Measurements from ENCODE around the gene ZCCHC9.

The ZCCHC9 gene

DNA sequence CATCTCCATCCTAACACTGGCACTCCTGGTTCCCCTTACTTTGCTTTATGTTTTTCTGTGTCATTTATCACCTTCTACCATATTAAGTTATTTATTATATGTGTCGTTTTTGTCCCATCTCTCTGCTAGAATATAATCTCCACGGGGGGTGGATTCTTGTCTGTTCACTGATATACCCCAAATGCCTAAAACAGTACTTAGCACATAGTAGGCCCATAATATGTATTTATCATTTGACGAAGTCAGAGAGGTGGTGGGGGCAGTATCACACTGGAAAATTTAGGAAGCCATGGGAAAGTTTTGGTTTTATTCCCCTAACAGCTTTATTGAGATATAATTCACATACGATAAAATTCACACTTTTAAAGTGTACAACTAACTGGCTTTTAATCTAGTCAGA, 14.4 kb downstream of the ZCCHC9 start:
- Histone ChIP-seq H3K4me2 (ENCODE audit: low read length) (no peak overlapping the region), H4K91ac (ENCODE audit: low read depth, low read length) (no peak overlapping the region), H3K18ac (ENCODE audit: low read length) (no peak overlapping the region), H2AK5ac (ENCODE audit: low read length) (no peak overlapping the region), H2BK120ac (ENCODE audit: insufficient read depth, low read length, poor library complexity) (no peak overlapping the region), H3K4ac (ENCODE audit: low read depth, low read length) (no peak overlapping the region), H3K9ac (ENCODE audit: low read length) (no peak overlapping the region), H4K8ac (ENCODE audit: low read depth, low read length) (no peak overlapping the region), H3K79me1 (ENCODE audit: low read length) (no peaks in the 10 kb centered on the region), H4K12ac (ENCODE audit: low read depth, low read length) (no peak overlapping the region), H3K79me2 (ENCODE audit: control insufficient read depth, insufficient read depth, low read length, poor library complexity) (no peaks in the 10 kb centered on the region), H3K9me3 (ENCODE audit: insufficient read depth, low read depth, low read length) (no peaks in the 10 kb centered on the region), H2BK12ac (ENCODE audit: low read length) (no peak overlapping the region), H3K23ac (ENCODE audit: low read length) (no peak overlapping the region), H3K4me1 (ENCODE audit: control insufficient read depth in 1 of 2, insufficient read depth in 2 of 2, low read length in 2 of 2) (no peaks in the 10 kb centered on the region), H3K27ac (ENCODE audit: low read depth, low read length) (no peak overlapping the region), H3K27me3 (ENCODE audit: insufficient read depth, low read length) (no peaks in the 10 kb centered on the region), H3K14ac (ENCODE audit: low read length) (no peak overlapping the region), H2AFZ (ENCODE audit: insufficient read depth, low read length, poor library complexity) (no peak overlapping the region), H2BK5ac (ENCODE audit: low read depth, low read length, poor library complexity) (no peak overlapping the region), H3K36me3 (ENCODE audit: control insufficient read depth in 1 of 2, insufficient read depth in 2 of 2, low read length in 2 of 2) (peaks cover 2 to 5% of the 10 kb centered on the region in 2 experiments), H3K4me3 (ENCODE audit: low read depth, low read length) (no peak overlapping the region)
- no peak for DNase-seq
- no CpG with 5 or more reads among the region's 4 CpGs for WGBS (ENCODE audit: extremely low coverage, insufficient coverage, insufficient read length)

DNA sequence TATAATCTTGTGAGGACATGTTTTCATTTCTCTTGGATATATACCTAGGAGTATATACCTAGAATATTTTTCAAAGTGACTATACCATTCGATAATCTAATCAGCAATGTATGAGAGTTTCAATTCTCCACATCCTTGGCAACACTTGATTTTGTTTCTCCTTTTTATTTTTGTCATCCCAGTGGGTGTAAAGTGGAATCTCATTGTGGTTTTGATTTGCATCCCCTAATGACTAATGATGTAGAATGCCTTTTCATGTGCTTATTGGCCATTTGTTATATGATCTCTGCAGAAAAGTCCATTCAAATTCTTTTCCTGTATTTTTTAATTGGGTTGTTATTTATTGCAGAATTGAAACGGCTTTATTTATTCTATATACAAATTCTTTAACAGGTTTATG, 15.2 kb downstream of the ZCCHC9 start:
- Histone ChIP-seq H4K8ac (ENCODE audit: low read depth, low read length) (no peak overlapping the region), H2AK5ac (ENCODE audit: low read length) (no peak overlapping the region), H3K4me1 (ENCODE audit: control insufficient read depth in 1 of 2, insufficient read depth in 2 of 2, low read length in 2 of 2) (no peaks in the 10 kb centered on the region), H2BK120ac (ENCODE audit: insufficient read depth, low read length, poor library complexity) (no peak overlapping the region), H3K4me2 (ENCODE audit: low read length) (no peak overlapping the region), H3K18ac (ENCODE audit: low read length) (no peak overlapping the region), H3K23ac (ENCODE audit: low read length) (no peak overlapping the region), H2BK5ac (ENCODE audit: low read depth, low read length, poor library complexity) (no peak overlapping the region), H4K12ac (ENCODE audit: low read depth, low read length) (no peak overlapping the region), H3K79me1 (ENCODE audit: low read length) (no peaks in the 10 kb centered on the region), H4K91ac (ENCODE audit: low read depth, low read length) (no peak overlapping the region), H3K4ac (ENCODE audit: low read depth, low read length) (no peak overlapping the region), H3K36me3 (ENCODE audit: control insufficient read depth in 1 of 2, insufficient read depth in 2 of 2, low read length in 2 of 2) (peaks cover 2 to 3% of the 10 kb centered on the region in 2 experiments), H3K9me3 (ENCODE audit: insufficient read depth, low read depth, low read length) (no peaks in the 10 kb centered on the region), H3K27ac (ENCODE audit: low read depth, low read length) (no peak overlapping the region), H3K9ac (ENCODE audit: low read length) (no peak overlapping the region), H3K79me2 (ENCODE audit: control insufficient read depth, insufficient read depth, low read length, poor library complexity) (no peaks in the 10 kb centered on the region), H3K14ac (ENCODE audit: low read length) (no peak overlapping the region), H3K27me3 (ENCODE audit: insufficient read depth, low read length) (no peaks in the 10 kb centered on the region), H2AFZ (ENCODE audit: insufficient read depth, low read length, poor library complexity) (no peak overlapping the region), H2BK12ac (ENCODE audit: low read length) (no peak overlapping the region), H3K4me3 (ENCODE audit: low read depth, low read length) (no peak overlapping the region)
- no CpG with 5 or more reads among the region's 2 CpGs for WGBS (ENCODE audit: extremely low coverage, insufficient coverage, insufficient read length)
- DNase-seq = no peak

DNA sequence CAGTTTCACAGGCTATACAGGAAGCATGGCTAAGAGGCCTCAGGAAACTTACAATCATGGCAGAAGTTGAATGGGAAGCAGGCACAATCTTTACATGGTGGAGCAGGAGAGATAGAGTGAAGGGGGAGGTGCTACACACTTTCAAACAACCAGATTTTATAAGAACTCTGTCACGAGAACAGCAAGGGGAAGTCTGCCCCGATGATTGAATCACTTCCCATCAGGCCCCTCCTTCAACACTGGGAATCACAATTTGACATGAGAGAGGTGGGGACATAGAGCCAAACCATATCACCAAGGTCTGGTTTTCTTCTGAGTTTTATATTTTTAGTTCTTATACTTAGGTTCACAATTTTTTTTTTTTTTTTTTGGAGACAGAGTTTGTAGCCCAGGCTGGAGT, 16.1 kb downstream of the ZCCHC9 start:
- Histone ChIP-seq H3K36me3 (ENCODE audit: control insufficient read depth in 1 of 2, insufficient read depth in 2 of 2, low read length in 2 of 2) (peaks cover under 1 to 2% of the 10 kb centered on the region in 2 experiments), H3K4me1 (ENCODE audit: control insufficient read depth in 1 of 2, insufficient read depth in 2 of 2, low read length in 2 of 2) (no peaks in the 10 kb centered on the region), H2AK5ac (ENCODE audit: low read length) (no peak overlapping the region), H3K27ac (ENCODE audit: low read depth, low read length) (no peak overlapping the region), H2BK12ac (ENCODE audit: low read length) (no peak overlapping the region), H3K4me2 (ENCODE audit: low read length) (no peak overlapping the region), H2BK120ac (ENCODE audit: insufficient read depth, low read length, poor library complexity) (no peak overlapping the region), H2BK5ac (ENCODE audit: low read depth, low read length, poor library complexity) (no peak overlapping the region), H3K9me3 (ENCODE audit: insufficient read depth, low read depth, low read length) (no peaks in the 10 kb centered on the region), H4K12ac (ENCODE audit: low read depth, low read length) (no peak overlapping the region), H3K4ac (ENCODE audit: low read depth, low read length) (no peak overlapping the region), H4K91ac (ENCODE audit: low read depth, low read length) (no peak overlapping the region), H3K18ac (ENCODE audit: low read length) (no peak overlapping the region), H3K27me3 (ENCODE audit: insufficient read depth, low read length) (no peaks in the 10 kb centered on the region), H3K4me3 (ENCODE audit: low read depth, low read length) (no peak overlapping the region), H3K23ac (ENCODE audit: low read length) (no peak overlapping the region), H3K9ac (ENCODE audit: low read length) (no peak overlapping the region), H3K79me2 (ENCODE audit: control insufficient read depth, insufficient read depth, low read length, poor library complexity) (no peaks in the 10 kb centered on the region), H3K14ac (ENCODE audit: low read length) (no peak overlapping the region), H3K79me1 (ENCODE audit: low read length) (no peaks in the 10 kb centered on the region), H2AFZ (ENCODE audit: insufficient read depth, low read length, poor library complexity) (no peak overlapping the region), H4K8ac (ENCODE audit: low read depth, low read length) (no peak overlapping the region)
- no CpG with 5 or more reads among the region's 2 CpGs for WGBS (ENCODE audit: extremely low coverage, insufficient coverage, insufficient read length)
- no peak for DNase-seq

DNA sequence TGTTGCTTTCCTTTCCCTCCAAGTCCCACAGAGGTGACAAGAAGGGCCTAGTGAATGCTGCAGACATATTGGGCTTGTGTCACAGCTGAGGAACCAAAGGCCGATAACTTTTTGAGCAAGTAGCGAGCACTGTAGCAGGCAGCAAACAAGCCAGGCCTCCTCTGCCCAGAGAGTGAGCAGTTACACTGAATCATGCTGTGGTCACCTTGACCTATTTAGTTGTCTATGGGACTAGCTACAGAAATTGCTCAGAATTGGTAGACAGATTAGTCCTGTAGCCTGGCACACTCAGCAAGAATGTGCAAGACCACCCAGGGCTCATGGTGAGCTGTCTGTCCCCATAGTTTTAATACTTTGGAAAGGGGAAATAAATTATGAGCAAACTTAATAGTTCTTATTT, 25.2 kb downstream of the ZCCHC9 start:
- H3K9ac ChIP-seq (ENCODE audit: low read length) = no peak overlapping the region
- H3K36me3 ChIP-seq (ENCODE audit: control insufficient read depth in 1 of 2, insufficient read depth in 2 of 2, low read length in 2 of 2) = no peaks in the 10 kb centered on the region
- H3K27me3 ChIP-seq (ENCODE audit: insufficient read depth, low read length) = no peaks in the 10 kb centered on the region
- H3K9me3 ChIP-seq (ENCODE audit: insufficient read depth, low read depth, low read length) = no peaks in the 10 kb centered on the region
- no peak overlapping the region for H3K4ac ChIP-seq (ENCODE audit: low read depth, low read length)
- no peaks in the 10 kb centered on the region for H3K4me1 ChIP-seq (ENCODE audit: control insufficient read depth in 1 of 2, insufficient read depth in 2 of 2, low read length in 2 of 2)
- no peak overlapping the region for H2BK120ac ChIP-seq (ENCODE audit: insufficient read depth, low read length, poor library complexity)
- no peaks in the 10 kb centered on the region for H3K79me1 ChIP-seq (ENCODE audit: low read length)
- no peak overlapping the region for H2AFZ ChIP-seq (ENCODE audit: insufficient read depth, low read length, poor library complexity)
- H2AK5ac ChIP-seq (ENCODE audit: low read length) = no peak overlapping the region
- no peak overlapping the region for H4K12ac ChIP-seq (ENCODE audit: low read depth, low read length)
- H3K14ac ChIP-seq (ENCODE audit: low read length) = no peak overlapping the region
- DNase-seq = no peak
- WGBS (ENCODE audit: extremely low coverage, insufficient coverage, insufficient read length) = no CpG with 5 or more reads among the region's 2 CpGs
- no peak overlapping the region for H4K8ac ChIP-seq (ENCODE audit: low read depth, low read length)
- H2BK12ac ChIP-seq (ENCODE audit: low read length) = no peak overlapping the region
- no peak overlapping the region for H3K23ac ChIP-seq (ENCODE audit: low read length)
- no peak overlapping the region for H3K4me3 ChIP-seq (ENCODE audit: low read depth, low read length)
- H2BK5ac ChIP-seq (ENCODE audit: low read depth, low read length, poor library complexity) = no peak overlapping the region
- no peak overlapping the region for H4K91ac ChIP-seq (ENCODE audit: low read depth, low read length)
- H3K4me2 ChIP-seq (ENCODE audit: low read length) = no peak overlapping the region
- H3K27ac ChIP-seq (ENCODE audit: low read depth, low read length) = no peak overlapping the region
- H3K79me2 ChIP-seq (ENCODE audit: control insufficient read depth, insufficient read depth, low read length, poor library complexity) = no peaks in the 10 kb centered on the region
- no peak overlapping the region for H3K18ac ChIP-seq (ENCODE audit: low read length)

Data from trophoblast cell (in vitro differentiated cells and primary cell).